NCI-H2107 treated with DMSO at 0.1 percent for 48 hours (cell line): Measurements from ENCODE around the gene CES1.
"Not testable (repeated sequence)": the region's sequence is repeated elsewhere in the genome, so short reads cannot be mapped to it uniquely, and the experiment has no call there.

Experiments
- DNase-seq: peaks from one replicate; lab custom pipeline; 2025; ENCODE audit not compliant: unreplicated experiment; lab: John Stamatoyannopoulos, UW

Gene CES1

GRCh38 chr16:55832773-55833691 is at the start of gene CES1:
TSS of gene CES1 (minus strand) at chr16:55833096. CDS start at chr16:55833055, 41 bp downstream.
- DNase-seq = no peak

GRCh38 chr16:55876854-55877253 is 44.0 kb upstream of the CES1 start:
- DNase-seq = no peak

- no peak for DNase-seq
These were observed 42.4 kb upstream of the CES1 start, which contains the start of gene CES5A for GRCh38 chr16:55875273-55875672. TSS of gene CES5A (minus strand) at chr16:55875373. CDS start at chr16:55875221, 152 bp downstream.

GRCh38 chr16:55873122-55873521 is 40.2 kb upstream of the CES1 start:
- no peak for DNase-seq

GRCh38 chr16:55872130-55872529 is 39.2 kb upstream of the CES1 start:
- DNase-seq = no peak

- DNase-seq = no peak
These were observed 38.6 kb upstream of the CES1 start for GRCh38 chr16:55871411-55872038.

- no peak for DNase-seq
These were observed 36.1 kb upstream of the CES1 start for GRCh38 chr16:55868980-55869379.

GRCh38 chr16:55868137-55868536 is 35.2 kb upstream of the CES1 start:
- DNase-seq = no peak

GRCh38 chr16:55861288-55861687 is 28.4 kb upstream of the CES1 start:
- no peak for DNase-seq

GRCh38 chr16:55857650-55858049 is 24.8 kb upstream of the CES1 start:
- not testable (repeated sequence) for DNase-seq

- no peak for DNase-seq
These were observed 24.1 kb upstream of the CES1 start for GRCh38 chr16:55856950-55857349.

- DNase-seq = no peak
These were observed 20.2 kb upstream of the CES1 start for GRCh38 chr16:55853114-55853513.

GRCh38 chr16:55849536-55849935 is 16.6 kb upstream of the CES1 start:
- no peak for DNase-seq

GRCh38 chr16:55846598-55847346 is 13.9 kb upstream of the CES1 start:
- no peak for DNase-seq

- DNase-seq = no peak
These were observed 10.2 kb upstream of the CES1 start for GRCh38 chr16:55843105-55843395.

GRCh38 chr16:55842369-55843104 is 9.6 kb upstream of the CES1 start:
- DNase-seq = peak; percentile 52

GRCh38 chr16:55839115-55839514 is 6.2 kb upstream of the CES1 start:
- DNase-seq = no peak

GRCh38 chr16:55836158-55836611 is 3.3 kb upstream of the CES1 start:
- no peak for DNase-seq

GRCh38 chr16:55835581-55835980 is 2.7 kb upstream of the CES1 start:
- no peak for DNase-seq

GRCh38 chr16:55835173-55835572 is 2.3 kb upstream of the CES1 start:
- DNase-seq = not testable (repeated sequence)

- no peak for DNase-seq
These were observed 1.2 kb upstream of the CES1 start for GRCh38 chr16:55834049-55834448.
